Measurements from ENCODE around the gene CMSS1.

DNA sequence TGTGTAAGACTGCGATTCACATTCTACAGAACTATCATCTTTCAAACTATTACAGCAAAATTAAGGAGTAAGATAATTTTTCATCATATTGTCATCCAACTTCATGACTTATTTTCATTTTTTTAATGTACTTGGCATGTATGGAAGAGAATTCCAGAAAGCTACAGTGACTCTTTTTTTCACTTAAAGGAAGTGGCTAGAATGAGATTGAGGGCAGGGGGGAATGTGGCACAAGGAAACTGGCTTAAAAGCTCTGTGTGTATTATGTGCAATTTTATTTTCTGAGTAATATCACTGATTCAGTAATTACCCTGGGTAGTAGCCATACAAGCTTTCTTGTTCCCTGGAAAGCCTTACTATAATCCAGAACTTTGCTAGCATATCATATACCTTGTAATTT is 202.1 kb downstream of the CMSS1 start:
- TF ChIP-seq, protein P1, sequence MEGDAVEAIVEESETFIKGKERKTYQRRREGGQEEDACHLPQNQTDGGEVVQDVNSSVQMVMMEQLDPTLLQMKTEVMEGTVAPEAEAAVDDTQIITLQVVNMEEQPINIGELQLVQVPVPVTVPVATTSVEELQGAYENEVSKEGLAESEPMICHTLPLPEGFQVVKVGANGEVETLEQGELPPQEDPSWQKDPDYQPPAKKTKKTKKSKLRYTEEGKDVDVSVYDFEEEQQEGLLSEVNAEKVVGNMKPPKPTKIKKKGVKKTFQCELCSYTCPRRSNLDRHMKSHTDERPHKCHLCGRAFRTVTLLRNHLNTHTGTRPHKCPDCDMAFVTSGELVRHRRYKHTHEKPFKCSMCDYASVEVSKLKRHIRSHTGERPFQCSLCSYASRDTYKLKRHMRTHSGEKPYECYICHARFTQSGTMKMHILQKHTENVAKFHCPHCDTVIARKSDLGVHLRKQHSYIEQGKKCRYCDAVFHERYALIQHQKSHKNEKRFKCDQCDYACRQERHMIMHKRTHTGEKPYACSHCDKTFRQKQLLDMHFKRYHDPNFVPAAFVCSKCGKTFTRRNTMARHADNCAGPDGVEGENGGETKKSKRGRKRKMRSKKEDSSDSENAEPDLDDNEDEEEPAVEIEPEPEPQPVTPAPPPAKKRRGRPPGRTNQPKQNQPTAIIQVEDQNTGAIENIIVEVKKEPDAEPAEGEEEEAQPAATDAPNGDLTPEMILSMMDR (IDR thresholded peaks at IDR 0.05) = no peak
- TF ChIP-seq POLR2AphosphoS5 (IDR thresholded peaks at IDR 0.05) = no peak
- TF ChIP-seq EP300 (IDR thresholded peaks at IDR 0.05; ENCODE audit: low read depth) = no peak
